HFF-Myc (cell line): ENCODE measurements around the gene LRP8.

ENCODE experiments used
- DNase-seq: peaks from one replicate; pipeline ENCODE4 v3.0.0-alpha.2; 2011; ENCODE audit warnings: low read depth; ENCODE audit errors: extremely low read depth
- H3K4me3 ChIP-seq: replicated peaks from 2 replicates; pipeline ENCODE4 v1.5.1; 2011; ENCODE audit warnings: low read depth, mild to moderate bottlenecking, control low read depth, low read length
- CTCF ChIP-seq: IDR thresholded peaks from 2 replicates; pipeline ENCODE4 v1.5.1; 2012; ENCODE audit warnings: mild to moderate bottlenecking, low read depth, low read length, control low read depth; ENCODE audit errors: missing control alignments

LRP8 gene

GRCh38 chr1:53367503-53368313, 39.8 kb upstream of the LRP8 start:
- no peak for DNase-seq
- no peak for TF ChIP-seq CTCF
- no peak overlapping the region for H3K4me3 ChIP-seq

GRCh38 chr1:53366901-53367502, 39.1 kb upstream of the LRP8 start:
- no peak for TF ChIP-seq CTCF

GRCh38 chr1:53365437-53366063, 37.7 kb upstream of the LRP8 start:
- no peak for DNase-seq
- H3K4me3 ChIP-seq: no peak overlapping the region
- no peak for TF ChIP-seq CTCF

More at GRCh38 chr1:53366901-53367502, 39.1 kb upstream of the LRP8 start:
- no peak for DNase-seq
- no peak overlapping the region for H3K4me3 ChIP-seq

DNA sequence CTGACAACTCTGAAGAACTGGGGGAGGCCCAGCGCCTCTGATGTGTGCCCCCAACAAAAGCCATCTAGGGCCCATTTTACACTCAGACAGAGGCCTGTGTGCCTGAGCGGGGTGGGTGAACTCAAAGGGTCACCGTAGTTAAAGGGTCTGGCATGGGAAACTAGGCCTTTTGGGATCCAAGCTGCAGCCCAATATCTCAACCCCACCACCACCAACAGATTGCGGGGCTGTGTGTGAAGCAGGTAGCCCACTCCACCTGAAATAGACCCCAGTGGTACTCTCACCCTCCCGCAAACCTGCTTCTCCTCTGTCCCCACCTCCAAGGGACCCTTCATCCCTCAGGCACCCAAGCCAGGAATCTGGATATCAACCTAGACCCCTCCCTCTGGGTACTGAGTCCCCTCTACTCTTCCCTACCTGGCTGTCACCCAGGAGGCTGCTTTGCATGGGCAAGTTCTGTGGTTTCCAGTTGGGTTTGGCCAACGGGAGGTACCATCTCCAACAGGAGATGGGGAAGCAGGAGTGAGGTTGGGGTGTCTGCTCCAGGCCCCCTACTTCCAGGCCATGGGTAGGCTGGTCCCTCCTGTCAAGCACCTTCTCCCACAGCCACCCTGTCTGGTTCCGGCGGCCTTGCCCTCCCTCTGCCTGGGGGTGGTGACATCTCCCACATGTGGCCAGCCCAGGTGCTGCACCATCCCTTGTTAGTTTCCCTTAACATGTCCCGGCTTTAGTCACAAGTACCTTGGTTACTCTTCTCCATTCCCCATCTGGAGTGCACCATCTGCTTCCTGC, 35.2 kb upstream of the LRP8 start:
- no peak for DNase-seq

DNA sequence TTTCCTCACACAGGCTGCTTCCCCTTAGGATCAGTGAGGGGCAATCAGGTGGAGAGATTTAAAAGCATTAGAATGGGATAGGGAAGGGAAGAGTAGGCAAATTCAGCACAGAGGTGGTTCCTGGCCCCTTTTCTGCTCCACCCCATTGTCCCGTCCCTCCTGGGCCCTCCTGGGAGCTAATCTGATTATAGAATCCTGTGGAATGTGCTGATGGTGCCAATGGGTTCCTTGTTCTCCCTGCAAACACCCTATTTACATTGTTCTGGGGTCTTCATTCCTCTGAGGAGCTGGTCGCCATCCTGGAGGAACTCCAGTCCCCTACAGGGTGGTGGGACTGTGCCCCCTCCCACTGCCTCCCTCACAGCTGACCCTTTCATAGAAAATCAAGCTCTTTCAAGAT, 34.4 kb upstream of the LRP8 start:
- no peak overlapping the region for H3K4me3 ChIP-seq
- no peak for TF ChIP-seq CTCF
- DNase-seq: no peak

More for the DNA sequence above, 35.2 kb upstream of the LRP8 start:
- H3K4me3 ChIP-seq: no peak overlapping the region
- no peak for TF ChIP-seq CTCF

GRCh38 chr1:53361541-53361961, 33.7 kb upstream of the LRP8 start:
- TF ChIP-seq CTCF: no peak
- no peak overlapping the region for H3K4me3 ChIP-seq
- no peak for DNase-seq
